ENCODE results near the gene P2RY4. TPM values are rescaled to one million over a fixed set of nuclear protein-coding genes. Genes with fewer than 3 reads are reported as not detected.

The P2RY4 gene
- total and polyA plus RNA-seq, 2 donors (not counting 3 experiments of a cell fraction or from before 2014, with no cell fraction given), result 0.22 TPM; not detected in 1

DNA sequence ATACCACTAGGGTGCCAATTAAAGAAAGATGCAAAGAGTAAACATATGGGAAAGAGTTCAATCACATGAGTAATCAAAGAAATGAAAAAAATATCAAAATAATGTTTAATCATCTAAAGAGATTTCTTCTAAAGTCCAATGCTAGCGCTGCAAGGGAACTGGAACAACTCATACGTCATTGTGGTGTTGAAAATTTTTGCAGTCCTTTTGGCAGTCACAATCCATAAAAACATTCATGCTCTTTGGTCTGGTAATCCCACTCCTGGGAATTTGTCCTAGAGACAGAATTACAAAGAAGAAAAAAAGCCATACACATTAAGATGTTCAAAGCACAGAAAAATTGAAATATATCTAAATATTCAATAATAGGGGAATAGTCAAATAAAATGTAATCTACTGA lies 4.6 kb downstream of the P2RY4 start:
- H3K79me2 ChIP-seq (ENCODE audit: control insufficient read depth, insufficient read depth, low read length), result no peaks in the 10 kb centered on the region
- intact Hi-C loops (cut with micrococcal nuclease) (no loop called here), dilution Hi-C loops (cut with MboI; ENCODE audit: extremely low pct_ligation_motif_present, low sequenced_read_pairs) (no loop called here)
- no peaks in the 10 kb centered on the region for H3K9me3 ChIP-seq (replicated peaks; ENCODE audit: control insufficient read depth, insufficient read depth, low read length)
- POLR2A ChIA-PET, result no interaction called here
- no peaks in the 10 kb centered on the region for H3K36me3 ChIP-seq (ENCODE audit: control insufficient read depth in 2 of 2, extremely low read depth in 1 of 2, insufficient read depth in 2 of 2, low read length in 2 of 2)
- no peaks in the 10 kb centered on the region for H3K27me3 ChIP-seq (ENCODE audit: control insufficient read depth in 2 of 2, insufficient read depth in 2 of 2, low read length in 2 of 2)
- no peaks in the 10 kb centered on the region for H3K4me1 ChIP-seq (ENCODE audit: control insufficient read depth, extremely low read depth, insufficient read depth, low read length)
- no peak overlapping the region for H3K9ac ChIP-seq (replicated peaks; ENCODE audit: extremely low read depth, insufficient read depth, low read length)
- TF ChIP-seq GATA2 (IDR thresholded peaks at IDR 0.05; ENCODE audit: insufficient read depth, insufficient read length, low read depth, low read length) (no peak), POLR2AphosphoS5 (IDR thresholded peaks at IDR 0.05; ENCODE audit: insufficient read depth, low read depth, low read length) (no peak), EZH2 (IDR thresholded peaks at IDR 0.05; ENCODE audit: borderline replicate concordance, low read depth, low read length, severe bottlenecking) (no peak)
- TF ChIP-seq, protein P1, sequence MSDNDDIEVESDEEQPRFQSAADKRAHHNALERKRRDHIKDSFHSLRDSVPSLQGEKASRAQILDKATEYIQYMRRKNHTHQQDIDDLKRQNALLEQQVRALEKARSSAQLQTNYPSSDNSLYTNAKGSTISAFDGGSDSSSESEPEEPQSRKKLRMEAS (IDR thresholded peaks at IDR 0.05; ENCODE audit: insufficient read depth, insufficient read length), result no peak
- TF ChIP-seq, protein P2, sequence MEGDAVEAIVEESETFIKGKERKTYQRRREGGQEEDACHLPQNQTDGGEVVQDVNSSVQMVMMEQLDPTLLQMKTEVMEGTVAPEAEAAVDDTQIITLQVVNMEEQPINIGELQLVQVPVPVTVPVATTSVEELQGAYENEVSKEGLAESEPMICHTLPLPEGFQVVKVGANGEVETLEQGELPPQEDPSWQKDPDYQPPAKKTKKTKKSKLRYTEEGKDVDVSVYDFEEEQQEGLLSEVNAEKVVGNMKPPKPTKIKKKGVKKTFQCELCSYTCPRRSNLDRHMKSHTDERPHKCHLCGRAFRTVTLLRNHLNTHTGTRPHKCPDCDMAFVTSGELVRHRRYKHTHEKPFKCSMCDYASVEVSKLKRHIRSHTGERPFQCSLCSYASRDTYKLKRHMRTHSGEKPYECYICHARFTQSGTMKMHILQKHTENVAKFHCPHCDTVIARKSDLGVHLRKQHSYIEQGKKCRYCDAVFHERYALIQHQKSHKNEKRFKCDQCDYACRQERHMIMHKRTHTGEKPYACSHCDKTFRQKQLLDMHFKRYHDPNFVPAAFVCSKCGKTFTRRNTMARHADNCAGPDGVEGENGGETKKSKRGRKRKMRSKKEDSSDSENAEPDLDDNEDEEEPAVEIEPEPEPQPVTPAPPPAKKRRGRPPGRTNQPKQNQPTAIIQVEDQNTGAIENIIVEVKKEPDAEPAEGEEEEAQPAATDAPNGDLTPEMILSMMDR (IDR thresholded peaks at IDR 0.05; ENCODE audit: extremely low read depth in 1 of 2, insufficient read depth in 1 of 2, low read depth in 1 of 2, low read length in 2 of 2), result no peak
- H3K27ac ChIP-seq (ENCODE audit: insufficient read depth, low read depth, low read length), result no peak overlapping the region
- no peak overlapping the region for H3K4me2 ChIP-seq (ENCODE audit: insufficient read depth, low read length)
- no peak for DNase-seq (ENCODE audit: low read depth, low spot score)
- no peaks in the 10 kb centered on the region for H4K20me1 ChIP-seq (replicated peaks; ENCODE audit: control insufficient read depth, extremely low read depth, insufficient read depth, low read length)
- H3K9me1 ChIP-seq (replicated peaks; ENCODE audit: control insufficient read depth, extremely low read depth, insufficient read depth, low read length), result no peaks in the 10 kb centered on the region
- no peak overlapping the region for H2AFZ ChIP-seq (ENCODE audit: low read depth, low read length)
- FAIRE-seq, result no peak
- CTCF ChIA-PET, result no interaction called here
- H3K4me3 ChIP-seq (replicated peaks in 1 of 3; ENCODE audit: insufficient read depth in 1 of 3, low read depth in 1 of 3, low read length in 3 of 3), result no peak overlapping the region
- no TSS peak for BruUV-seq (replicated peaks)

DNA sequence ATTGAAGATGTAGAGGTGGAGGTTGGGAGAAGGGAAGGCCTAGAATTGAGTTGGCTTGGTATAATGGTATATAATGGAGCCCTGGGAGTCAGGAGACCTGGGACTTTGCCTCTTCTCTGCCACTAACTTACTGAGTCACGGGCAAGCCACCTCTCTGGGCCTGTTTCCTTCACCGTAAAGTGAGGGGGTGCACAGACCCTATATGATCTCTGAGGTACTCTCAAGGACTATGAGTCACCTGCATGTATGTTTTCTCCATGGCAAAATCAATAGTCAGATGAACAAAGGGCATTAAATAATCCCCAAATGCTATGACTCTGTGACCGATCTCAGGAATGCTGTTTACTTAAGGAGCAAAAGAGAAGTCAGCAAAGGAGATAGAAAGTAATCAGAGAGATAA lies 5.1 kb downstream of the P2RY4 start:
- intact Hi-C loops (cut with micrococcal nuclease) (no loop called here), dilution Hi-C loops (cut with MboI; ENCODE audit: extremely low pct_ligation_motif_present, low sequenced_read_pairs) (no loop called here)
- POLR2A ChIA-PET, result no interaction called here
- Histone ChIP-seq H3K36me3 (ENCODE audit: control insufficient read depth in 2 of 2, extremely low read depth in 1 of 2, insufficient read depth in 2 of 2, low read length in 2 of 2) (no peaks in the 10 kb centered on the region), H3K9me1 (replicated peaks; ENCODE audit: control insufficient read depth, extremely low read depth, insufficient read depth, low read length) (no peaks in the 10 kb centered on the region), H3K9ac (replicated peaks; ENCODE audit: extremely low read depth, insufficient read depth, low read length) (no peak overlapping the region), H3K9me3 (replicated peaks; ENCODE audit: control insufficient read depth, insufficient read depth, low read length) (no peaks in the 10 kb centered on the region), H3K4me3 (replicated peaks in 1 of 3; ENCODE audit: insufficient read depth in 1 of 3, low read depth in 1 of 3, low read length in 3 of 3) (no peak overlapping the region), H4K20me1 (replicated peaks; ENCODE audit: control insufficient read depth, extremely low read depth, insufficient read depth, low read length) (no peaks in the 10 kb centered on the region), H3K27ac (ENCODE audit: insufficient read depth, low read depth, low read length) (no peak overlapping the region), H3K27me3 (ENCODE audit: control insufficient read depth in 2 of 2, insufficient read depth in 2 of 2, low read length in 2 of 2) (no peaks in the 10 kb centered on the region), H3K4me2 (ENCODE audit: insufficient read depth, low read length) (no peak overlapping the region), H3K4me1 (ENCODE audit: control insufficient read depth, extremely low read depth, insufficient read depth, low read length) (no peaks in the 10 kb centered on the region), H2AFZ (ENCODE audit: low read depth, low read length) (no peak overlapping the region), H3K79me2 (ENCODE audit: control insufficient read depth, insufficient read depth, low read length) (no peaks in the 10 kb centered on the region)
- no peak for TF ChIP-seq FOS (IDR thresholded peaks at IDR 0.05; ENCODE audit: borderline replicate concordance, insufficient read depth, low read length)
- TF ChIP-seq POLR2AphosphoS5 (IDR thresholded peaks at IDR 0.05; ENCODE audit: insufficient read depth, low read depth, low read length), result no peak
- TF ChIP-seq, protein P2 (IDR thresholded peaks at IDR 0.05; ENCODE audit: extremely low read depth in 1 of 2, insufficient read depth in 1 of 2, low read depth in 1 of 2, low read length in 2 of 2), result no peak
- no peak for TF ChIP-seq GATA2 (IDR thresholded peaks at IDR 0.05; ENCODE audit: insufficient read depth, insufficient read length, low read depth, low read length)
- TF ChIP-seq EZH2 (IDR thresholded peaks at IDR 0.05; ENCODE audit: borderline replicate concordance, low read depth, low read length, severe bottlenecking), result no peak
- TF ChIP-seq, protein P1 (IDR thresholded peaks at IDR 0.05; ENCODE audit: insufficient read depth, insufficient read length), result no peak
- no peak for TF ChIP-seq MYC (IDR thresholded peaks at IDR 0.05; ENCODE audit: low read depth, low read length)
- TF ChIP-seq POLR2A (IDR thresholded peaks at IDR 0.05; ENCODE audit: low read depth, low read length), result no peak
- TF ChIP-seq JUN (IDR thresholded peaks at IDR 0.05; ENCODE audit: borderline replicate concordance, insufficient read depth, insufficient read length, low read depth), result no peak
- FAIRE-seq, result no peak
- CTCF ChIA-PET, result no interaction called here
- DNase-seq (ENCODE audit: low read depth, low spot score), result no peak
- BruUV-seq (replicated peaks), result no TSS peak

Measured in endothelial cell of umbilical vein (primary cell).